Glomerular endothelial cell (primary cell): ENCODE data around the gene HYAL2. TPM values are rescaled to one million over a fixed set of nuclear protein-coding genes. Genes with fewer than 3 reads are reported as not detected.
"Not testable (repeated sequence)": the region's sequence is repeated elsewhere in the genome, so short reads cannot be mapped to it uniquely, and the experiment has no call there.

Experiments used
- DNase-seq: peaks from one replicate; pipeline ENCODE4 v3.0.0-alpha.2; 2011; ENCODE audit warnings: low read depth, low spot score; ENCODE audit errors: extremely low read depth
- total RNA-seq: library from RNA; depleted of rRNA; stranded (reverse); fragments of >200 nt; gene quantifications from 2 replicates; pipeline ENCODE4 v1.2.3, GENCODE V29; 2015

HYAL2 gene
- total RNA-seq, 1 donor from 2014 or later, result 849 TPM

GRCh38 chr3:50272911-50273688, 49.4 kb downstream of the HYAL2 start:
- DNase-seq, result no peak

GRCh38 chr3:50272538-50272910, 50.0 kb downstream of the HYAL2 start:
- DNase-seq, result not testable (repeated sequence)

- DNase-seq, result no peak
Measured at GRCh38 chr3:50271314-50271936, 51.1 kb downstream of the HYAL2 start.

GRCh38 chr3:50270422-50271224, 51.9 kb downstream of the HYAL2 start:
- DNase-seq, result no peak

- no peak for DNase-seq
Measured at GRCh38 chr3:50269977-50270413, 52.5 kb downstream of the HYAL2 start.

GRCh38 chr3:50269460-50269859, 53.1 kb downstream of the HYAL2 start:
- no peak for DNase-seq

GRCh38 chr3:50268703-50269451, 53.7 kb downstream of the HYAL2 start, which contains the start of gene SEMA3B:
Gene SEMA3B, plus strand, starts transcription at chr3:50269147. Its CDS starts 94 bp downstream, at chr3:50269241.
- DNase-seq, result no peak

- no peak for DNase-seq
Measured at GRCh38 chr3:50268276-50268675, 54.3 kb downstream of the HYAL2 start.

Other genes starting within 250 kb of the HYAL2 start
- gene RBM5, start 233.8 kb downstream of the HYAL2 start, total RNA-seq, result 63.9 and 151 TPM in 2 replicates
- 95.6 and 106 TPM in 2 replicates for gene SEMA3F, start 167.4 kb downstream of the HYAL2 start, total RNA-seq
- not detected in 2 replicates for gene GNAT1, start 131.1 kb downstream of the HYAL2 start, total RNA-seq
- gene SLC38A3, start 117.5 kb downstream of the HYAL2 start, total RNA-seq, result not detected in 2 replicates
- gene GNAI2, start 86.5 kb downstream of the HYAL2 start, total RNA-seq, result 893 and 1,142 TPM in 2 replicates
- gene SEMA3B, start 53.6 kb downstream of the HYAL2 start, total RNA-seq, result 0.34 and 2.2 TPM in 2 replicates
- not detected in 2 replicates for gene LSMEM2, start 43.7 kb downstream of the HYAL2 start, total RNA-seq
- 60.3 and 72.4 TPM in 2 replicates for gene IFRD2, start 30.3 kb downstream of the HYAL2 start, total RNA-seq
- 7.6 and 18.4 TPM in 2 replicates for gene HYAL3, start 23.3 kb downstream of the HYAL2 start, total RNA-seq
- 11.8 and 14.0 TPM in 2 replicates for gene NAA80, start 23.3 kb downstream of the HYAL2 start, total RNA-seq
- 0.73 and 1.2 TPM in 2 replicates for gene HYAL1, start 19.2 kb downstream of the HYAL2 start, total RNA-seq
- gene TUSC2, start 5.5 kb upstream of the HYAL2 start, total RNA-seq, result 28.0 and 85.3 TPM in 2 replicates
- 23.8 and 40.5 TPM in 2 replicates for gene RASSF1, start 18.1 kb upstream of the HYAL2 start, total RNA-seq
- gene ZMYND10, start 23.0 kb upstream of the HYAL2 start, total RNA-seq, result 0.12 and 0.44 TPM in 2 replicates
- gene NPRL2, start 28.0 kb upstream of the HYAL2 start, total RNA-seq, result 20.9 and 22.7 TPM in 2 replicates
- 16.2 and 19.8 TPM in 2 replicates for gene CYB561D2, start 28.1 kb upstream of the HYAL2 start, total RNA-seq
- gene TMEM115, start 36.8 kb upstream of the HYAL2 start, total RNA-seq, result 67.2 and 77.0 TPM in 2 replicates
- 0.10 TPM in 1 of 2 replicates, not detected in the other for gene CACNA2D2, start 180.9 kb upstream of the HYAL2 start, total RNA-seq
- 4.2 and 4.8 TPM in 2 replicates for gene C3orf18, start 245.0 kb upstream of the HYAL2 start, total RNA-seq
- 12.9 and 13.8 TPM in 2 replicates for gene HEMK1, start 246.8 kb upstream of the HYAL2 start, total RNA-seq